Suprapubic skin (tissue), 3 donors: Measurements from ENCODE around the gene MUTYH.

ENCODE experiments used
- EP300 ChIP-seq: sonication (generic); formaldehyde crosslinking; IDR thresholded peaks from one replicate; pipeline ENCODE4 v1.6.1; 2017; ENCODE audit warnings: antibody characterized with exemption
- TF ChIP-seq, protein P1 (sequence below), 2 donors: fragments of 200-600 bp in 1 of 2; fragments of 450-650 bp in 1 of 2; sonication (generic) in 1 of 2; IDR thresholded peaks; one replicate each; pipeline ENCODE4 v1.5.1; 2016 to 2019; ENCODE audit warnings: antibody characterized with exemption in 2 of 2, mild to moderate bottlenecking in 1 of 2, moderate library complexity in 1 of 2

DNA sequence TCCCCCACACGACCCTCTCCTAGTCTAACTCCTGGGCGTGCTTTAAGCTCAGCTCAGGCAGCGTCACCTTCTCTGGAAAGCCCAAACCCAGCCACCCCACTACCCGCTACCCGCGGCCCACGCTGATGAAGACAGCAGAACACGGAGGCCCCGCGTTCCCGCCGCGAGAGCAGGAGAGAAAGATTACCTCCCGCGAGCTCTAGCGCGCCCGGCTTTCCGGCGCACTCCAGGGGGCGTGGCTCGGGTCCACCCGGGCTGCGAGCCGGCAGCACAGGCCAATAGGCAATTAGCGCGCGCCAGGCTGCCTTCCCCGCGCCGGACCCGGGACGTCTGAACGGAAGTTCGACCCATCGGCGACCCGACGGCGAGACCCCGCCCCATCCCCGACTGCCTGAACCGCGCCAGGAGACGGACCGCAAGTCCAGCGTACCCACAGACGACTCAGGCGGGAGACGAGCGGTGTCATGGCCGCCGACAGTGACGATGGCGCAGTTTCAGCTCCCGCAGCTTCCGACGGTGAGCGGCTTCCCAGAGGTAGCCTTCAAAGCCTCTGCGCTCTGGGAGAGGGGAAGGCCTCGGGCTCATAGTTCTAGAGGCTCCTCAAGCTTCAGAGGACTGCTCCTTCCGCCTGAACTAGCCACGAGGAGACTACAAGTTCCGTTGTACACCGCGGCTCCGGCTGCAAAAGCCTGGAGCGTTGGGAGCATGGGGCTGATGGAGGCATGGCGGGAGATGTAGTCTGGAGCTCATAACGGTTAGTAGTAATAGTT is at the start of gene MUTYH, which contains the start of gene TOE1:
- no peak for TF ChIP-seq EP300
- TF ChIP-seq, protein P1, sequence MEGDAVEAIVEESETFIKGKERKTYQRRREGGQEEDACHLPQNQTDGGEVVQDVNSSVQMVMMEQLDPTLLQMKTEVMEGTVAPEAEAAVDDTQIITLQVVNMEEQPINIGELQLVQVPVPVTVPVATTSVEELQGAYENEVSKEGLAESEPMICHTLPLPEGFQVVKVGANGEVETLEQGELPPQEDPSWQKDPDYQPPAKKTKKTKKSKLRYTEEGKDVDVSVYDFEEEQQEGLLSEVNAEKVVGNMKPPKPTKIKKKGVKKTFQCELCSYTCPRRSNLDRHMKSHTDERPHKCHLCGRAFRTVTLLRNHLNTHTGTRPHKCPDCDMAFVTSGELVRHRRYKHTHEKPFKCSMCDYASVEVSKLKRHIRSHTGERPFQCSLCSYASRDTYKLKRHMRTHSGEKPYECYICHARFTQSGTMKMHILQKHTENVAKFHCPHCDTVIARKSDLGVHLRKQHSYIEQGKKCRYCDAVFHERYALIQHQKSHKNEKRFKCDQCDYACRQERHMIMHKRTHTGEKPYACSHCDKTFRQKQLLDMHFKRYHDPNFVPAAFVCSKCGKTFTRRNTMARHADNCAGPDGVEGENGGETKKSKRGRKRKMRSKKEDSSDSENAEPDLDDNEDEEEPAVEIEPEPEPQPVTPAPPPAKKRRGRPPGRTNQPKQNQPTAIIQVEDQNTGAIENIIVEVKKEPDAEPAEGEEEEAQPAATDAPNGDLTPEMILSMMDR (IDR thresholded peaks at IDR 0.05): no peak
